HuH-7 (cell line): ENCODE data around the gene TM9SF1.

ENCODE experiments used
- DNase-seq: peaks from one replicate; pipeline ENCODE4 v3.0.0; 2011; ENCODE audit warnings: low spot score

The TM9SF1 gene

DNA sequence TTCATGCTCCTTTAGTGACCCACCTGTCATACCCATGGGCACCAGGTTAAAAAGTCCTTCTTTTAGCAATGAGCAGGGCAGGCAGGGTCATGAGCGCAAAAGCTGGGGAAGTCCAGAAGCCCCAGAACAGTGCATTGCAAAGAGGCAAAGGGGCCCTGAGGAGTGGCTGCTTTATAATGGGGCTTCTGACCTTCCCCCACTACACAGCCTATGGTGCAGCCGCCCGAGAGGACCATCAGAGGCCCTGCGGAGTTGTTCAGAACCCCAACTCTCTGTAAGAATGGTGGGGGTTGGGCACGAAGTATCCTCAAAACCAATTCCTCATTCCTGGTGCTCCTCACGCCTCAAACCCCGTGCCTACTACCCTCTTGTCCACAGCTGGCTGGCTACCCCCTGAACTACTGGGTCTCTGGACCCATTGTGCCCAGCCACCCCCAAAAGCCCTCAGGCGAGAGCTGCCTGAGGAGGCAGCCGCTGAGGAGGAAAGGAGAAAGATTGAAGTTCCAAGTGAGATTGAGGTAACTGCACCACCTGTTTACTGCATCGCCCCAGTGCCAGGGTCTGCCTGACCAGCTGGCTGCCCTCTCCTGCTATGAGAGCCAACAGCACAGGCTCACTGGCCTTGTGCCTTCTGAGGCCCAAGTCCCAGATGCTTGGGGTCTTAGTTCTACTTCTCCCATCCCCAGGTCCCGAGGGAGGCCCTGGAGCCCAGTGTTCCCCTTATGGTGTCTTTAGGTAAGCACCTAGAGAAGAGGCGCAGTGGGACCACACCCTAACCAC lies 16.7 kb downstream of the TM9SF1 start:
- DNase-seq: no peak

DNA sequence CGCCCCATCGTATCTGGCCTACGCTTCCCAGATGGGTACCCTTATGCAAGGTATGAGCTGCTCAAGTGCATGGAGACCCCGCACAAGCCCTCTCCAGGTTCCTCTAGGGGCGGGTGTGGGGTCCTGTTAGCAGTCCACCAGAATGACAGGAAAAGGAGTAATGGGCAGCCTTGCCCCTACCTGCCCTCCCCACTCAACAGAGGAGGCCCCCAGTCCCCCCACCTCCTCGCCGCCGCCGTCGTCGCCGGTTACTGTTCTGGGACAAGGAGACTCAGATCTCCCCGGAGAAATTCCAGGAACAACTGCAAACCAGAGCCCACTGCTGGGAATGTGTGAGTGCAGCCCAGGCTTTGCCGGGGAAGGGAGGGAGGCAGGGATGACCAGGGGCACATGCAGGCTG lies 17.4 kb downstream of the TM9SF1 start:
- DNase-seq: no peak

DNA sequence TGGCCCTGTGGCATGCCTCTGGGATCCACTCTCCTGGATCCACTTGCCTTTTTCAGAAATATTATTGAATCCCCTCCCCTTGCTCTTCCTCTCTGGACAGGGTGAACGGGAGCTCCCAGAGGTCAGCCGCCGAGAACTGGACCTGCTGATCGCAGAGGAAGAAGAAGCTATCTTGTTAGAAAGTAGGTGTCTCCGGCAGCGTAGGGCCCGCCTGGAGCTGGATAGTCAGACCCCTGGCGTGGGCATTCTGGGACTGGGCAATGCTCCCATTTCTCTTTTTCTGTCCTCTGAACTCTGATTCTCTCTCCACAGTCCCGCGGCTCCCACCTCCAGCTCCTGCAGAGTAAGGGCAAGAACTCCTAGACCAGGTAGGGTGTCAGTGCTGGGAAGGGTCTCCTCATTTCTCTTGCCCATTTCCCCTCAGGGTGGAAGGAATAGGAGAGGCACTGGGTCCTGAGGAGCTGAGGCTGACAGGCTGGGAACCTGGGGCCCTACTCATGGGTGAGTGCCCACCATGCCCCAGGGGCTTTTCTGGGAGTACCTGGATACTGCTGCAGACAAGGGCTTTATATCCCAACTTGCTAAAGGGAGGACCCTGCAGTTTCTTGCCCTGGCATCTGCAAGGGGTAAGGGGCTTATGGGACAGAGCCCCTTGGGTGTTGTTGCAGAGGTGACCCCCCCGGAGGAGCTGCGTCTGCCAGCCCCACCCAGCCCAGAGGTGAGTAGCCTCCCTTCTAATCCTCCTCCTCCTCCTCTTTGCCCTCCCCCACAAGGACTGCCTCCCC lies 18.0 kb downstream of the TM9SF1 start:
- DNase-seq: no peak

DNA sequence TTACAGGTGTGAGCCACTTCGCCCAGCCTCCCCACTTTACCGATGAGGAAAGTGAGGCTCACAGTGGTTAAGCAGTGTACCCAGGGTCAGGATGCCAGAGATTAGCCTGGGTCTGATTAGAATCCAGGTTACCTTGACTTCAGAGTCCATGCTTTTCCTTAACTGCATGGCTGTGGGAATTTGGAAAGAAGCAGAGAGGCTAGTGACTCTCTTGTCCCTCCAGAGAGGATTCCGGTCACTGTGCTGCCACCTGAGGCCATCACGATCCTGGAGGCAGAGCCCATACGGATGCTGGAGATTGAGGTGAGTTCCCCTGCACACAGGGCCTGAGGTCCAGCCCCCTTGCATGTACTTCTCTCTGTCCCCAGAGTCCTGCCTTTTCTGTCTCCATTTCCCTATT lies 18.6 kb downstream of the TM9SF1 start:
- DNase-seq: no peak

DNA sequence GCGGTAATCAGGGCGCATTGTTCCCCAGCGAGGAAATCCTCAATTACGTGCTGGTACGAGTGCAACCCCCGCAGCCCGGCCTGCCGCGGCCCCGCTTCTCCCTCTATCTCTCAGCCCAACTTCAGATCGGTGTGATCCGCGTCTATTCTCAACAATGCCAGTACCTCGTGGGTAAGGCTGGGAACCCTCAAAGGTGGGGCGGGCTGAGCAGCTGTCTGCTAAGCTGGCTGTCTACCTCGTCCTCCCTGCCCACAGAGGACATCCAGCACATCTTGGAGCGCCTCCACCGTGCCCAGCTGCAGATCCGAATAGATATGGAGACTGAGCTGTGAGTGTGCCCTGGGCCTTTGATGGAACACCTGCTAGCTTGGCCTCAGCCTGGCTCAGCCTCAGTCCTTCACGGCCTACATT lies 22.4 kb downstream of the TM9SF1 start:
- no peak for DNase-seq

DNA sequence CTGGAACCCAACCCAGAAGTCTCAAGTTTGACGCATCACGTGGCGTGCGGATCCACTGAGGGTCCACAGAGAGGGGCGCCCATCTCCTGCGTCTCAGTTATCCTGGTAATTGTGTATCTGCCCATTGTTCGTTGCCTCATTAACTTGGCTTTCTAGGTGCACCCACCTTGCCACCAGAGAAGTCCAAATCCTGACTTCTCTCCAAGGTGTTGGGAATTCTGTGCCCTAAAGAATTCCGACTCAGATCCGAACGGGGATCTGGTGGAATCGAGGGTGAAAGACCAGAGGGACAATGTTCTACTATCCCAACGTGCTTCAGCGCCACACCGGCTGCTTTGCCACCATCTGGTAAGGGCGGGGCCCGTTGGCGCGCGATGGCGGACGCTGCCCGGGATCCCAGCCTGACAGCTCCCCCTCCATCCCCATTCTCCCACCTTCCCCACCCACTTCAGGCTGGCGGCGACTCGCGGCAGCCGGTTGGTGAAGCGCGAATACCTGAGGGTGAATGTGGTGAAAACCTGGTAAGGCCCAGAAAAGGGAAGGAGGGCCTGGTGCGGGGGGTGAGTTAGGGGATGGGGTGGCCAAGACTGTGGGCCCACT lies 22.9 kb downstream of the TM9SF1 start:
- DNase-seq: no peak

DNA sequence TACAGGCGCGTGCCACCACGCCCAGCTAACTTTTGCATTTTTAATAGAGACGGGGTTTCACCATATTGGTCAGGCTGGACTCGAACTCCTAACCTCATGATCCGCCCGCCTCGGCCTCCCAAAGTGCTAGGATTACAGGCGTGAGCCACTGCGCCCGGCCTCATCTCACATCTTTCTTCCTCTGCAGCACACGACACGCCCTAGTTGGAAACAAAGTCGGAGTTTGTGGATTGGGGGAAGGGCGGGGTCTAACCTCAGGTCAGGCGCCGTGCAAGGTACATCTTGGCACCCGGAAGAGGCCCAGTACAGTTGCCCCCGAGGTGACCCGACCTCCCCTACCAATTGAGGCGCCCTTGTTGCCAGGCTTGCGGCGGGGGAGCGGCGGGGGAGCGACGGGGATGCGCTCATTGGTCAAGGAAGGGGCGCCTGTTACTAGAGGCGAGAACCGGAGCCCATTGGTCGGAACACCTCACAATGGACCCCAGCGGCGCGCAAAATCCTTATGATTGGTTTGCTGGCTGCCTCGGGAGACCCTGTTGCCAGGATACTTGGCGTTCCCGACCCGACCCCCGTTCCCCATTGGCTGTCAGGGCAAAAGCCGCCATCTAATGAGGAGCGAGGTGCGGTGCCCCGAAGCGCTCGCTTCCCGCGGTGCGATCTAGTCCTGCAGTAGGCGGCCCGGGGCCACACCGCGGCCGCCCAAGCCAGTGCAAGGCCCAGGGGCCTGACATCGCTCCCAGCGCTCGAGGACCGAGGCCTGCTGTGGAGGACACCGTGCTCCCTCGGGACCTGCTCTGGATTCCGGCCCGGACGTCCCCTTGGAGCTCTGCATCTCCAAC lies 23.6 kb downstream of the TM9SF1 start, which contains the start of gene REC8:
Gene REC8, plus strand, starts transcription at position 659 of the 839 bp plus-strand sequence. CDS start 473 bp downstream, outside the sequence.
- no peak for DNase-seq

DNA sequence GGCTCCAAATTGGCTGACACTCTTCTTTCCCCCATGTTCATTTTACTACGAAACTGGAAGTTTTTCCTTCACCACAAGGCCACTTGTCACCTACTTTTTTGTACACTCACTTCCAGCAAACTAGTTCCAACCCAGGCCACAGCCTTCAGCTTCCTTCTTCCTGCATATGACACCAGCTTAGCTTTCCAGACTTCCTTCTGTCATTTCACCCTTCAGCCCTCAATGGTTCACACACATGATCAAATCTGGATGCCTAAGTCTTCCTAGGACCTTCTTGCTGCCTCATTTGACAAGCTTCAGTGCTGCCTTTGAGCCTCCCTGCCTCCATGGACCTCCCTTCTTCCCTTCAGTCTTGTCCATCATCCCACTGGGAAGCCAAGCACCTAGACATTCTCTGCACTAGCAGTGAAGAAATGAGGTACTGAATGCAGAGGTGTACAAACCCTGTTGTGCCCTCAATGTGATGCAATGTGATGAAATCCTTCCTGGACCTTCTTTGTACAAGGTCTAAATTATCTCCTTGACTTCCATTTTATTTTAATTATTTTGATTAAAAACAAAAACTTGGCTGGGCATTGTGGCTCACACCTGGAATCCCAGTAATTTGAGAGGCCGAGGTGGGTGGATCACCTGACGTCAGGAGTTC lies 27.6 kb downstream of the TM9SF1 start:
- DNase-seq: no peak

DNA sequence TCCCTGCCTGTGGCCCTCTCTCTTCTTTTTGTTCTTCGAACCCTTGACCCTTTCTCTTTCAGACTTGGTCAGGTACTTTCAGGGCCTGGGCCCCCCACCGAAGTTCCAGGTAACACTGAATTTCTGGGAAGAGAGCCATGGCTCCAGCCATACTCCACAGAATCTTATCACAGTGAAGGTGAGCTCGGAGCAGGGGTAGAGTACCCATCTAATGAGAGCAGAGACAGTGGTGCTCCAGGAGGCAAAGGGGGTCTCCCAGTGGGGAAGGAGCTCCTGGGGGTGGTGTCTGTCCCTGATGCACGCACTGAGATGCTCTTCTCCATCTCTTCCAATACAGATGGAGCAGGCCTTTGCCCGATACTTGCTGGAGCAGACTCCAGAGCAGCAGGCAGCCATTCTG lies 29.5 kb downstream of the TM9SF1 start:
- no peak for DNase-seq

DNA sequence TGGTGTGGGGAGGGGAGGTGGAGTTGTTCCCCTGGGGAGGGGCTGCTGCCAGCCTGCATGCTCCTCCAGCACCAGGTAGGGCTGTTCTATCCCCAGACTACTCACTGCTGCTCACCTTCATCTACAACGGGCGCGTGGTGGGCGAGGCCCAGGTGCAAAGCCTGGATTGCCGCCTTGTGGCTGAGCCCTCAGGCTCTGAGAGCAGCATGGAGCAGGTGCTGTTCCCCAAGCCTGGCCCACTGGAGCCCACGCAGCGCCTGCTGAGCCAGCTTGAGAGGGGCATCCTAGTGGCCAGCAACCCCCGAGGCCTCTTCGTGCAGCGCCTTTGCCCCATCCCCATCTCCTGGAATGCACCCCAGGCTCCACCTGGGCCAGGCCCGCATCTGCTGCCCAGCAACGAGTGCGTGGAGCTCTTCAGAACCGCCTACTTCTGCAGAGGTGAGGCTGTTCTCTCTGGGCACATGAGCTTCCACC lies 30.7 kb downstream of the TM9SF1 start:
- DNase-seq: no peak

DNA sequence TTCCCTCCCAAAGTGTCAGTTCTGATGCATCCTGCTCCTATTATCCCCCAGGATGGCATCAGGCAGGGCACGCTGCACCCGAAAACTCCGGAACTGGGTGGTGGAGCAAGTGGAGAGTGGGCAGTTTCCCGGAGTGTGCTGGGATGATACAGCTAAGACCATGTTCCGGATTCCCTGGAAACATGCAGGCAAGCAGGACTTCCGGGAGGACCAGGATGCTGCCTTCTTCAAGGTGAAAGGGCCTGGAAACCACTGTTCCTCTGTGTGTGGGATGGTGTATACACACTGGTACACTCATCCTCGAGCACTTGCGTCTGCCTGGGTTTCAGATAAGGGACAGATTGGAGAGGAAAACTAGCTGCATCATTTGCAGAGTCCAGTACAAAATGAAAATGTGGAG lies 33.1 kb downstream of the TM9SF1 start:
- no peak for DNase-seq

DNA sequence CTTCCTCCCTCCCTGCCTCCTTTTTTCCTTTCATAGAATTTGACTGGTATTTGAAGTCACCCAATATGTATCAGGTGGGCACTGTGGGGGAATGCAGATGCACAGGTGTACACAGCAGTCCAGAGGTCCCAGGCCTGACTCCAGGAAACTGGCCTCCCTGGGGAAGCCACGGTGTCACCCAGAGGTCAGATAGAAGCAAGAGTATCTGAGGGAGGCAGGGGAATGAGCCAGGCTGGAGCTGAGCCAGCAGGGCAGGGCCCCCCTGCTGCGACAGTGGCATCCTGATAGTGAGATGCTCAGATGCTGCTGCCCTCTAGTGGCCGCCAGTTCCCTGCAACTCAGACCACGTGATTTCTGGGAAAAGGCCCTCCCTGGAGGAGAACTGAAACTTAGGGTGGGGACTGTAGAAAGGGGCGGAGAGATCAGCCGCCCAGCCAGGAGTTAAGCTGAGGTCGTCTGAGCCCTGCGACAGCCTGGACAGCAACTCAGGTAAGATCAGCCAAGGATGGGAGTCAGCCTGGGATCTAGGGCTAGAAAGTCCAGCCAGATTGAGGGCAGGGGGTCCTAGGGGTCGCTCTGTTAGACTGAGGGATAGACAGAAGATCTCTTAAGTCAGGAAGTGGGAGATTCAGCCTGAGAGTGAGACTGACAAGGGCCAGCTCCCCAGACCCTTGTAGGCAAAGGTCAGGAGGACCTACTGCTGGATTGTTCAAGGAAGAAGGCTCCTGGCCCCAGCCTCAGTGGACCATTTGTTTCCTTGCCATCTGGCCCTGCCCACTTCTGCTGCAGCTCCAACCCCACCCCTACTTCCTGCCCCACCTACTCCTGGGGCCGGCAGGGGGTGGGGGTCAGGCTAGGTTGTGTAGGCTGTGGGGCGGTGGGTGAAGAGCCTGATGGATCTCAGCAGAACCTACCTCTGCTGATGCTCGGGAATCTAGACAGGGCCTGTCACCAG lies 34.1 kb downstream of the TM9SF1 start, which contains the start of gene IRF9:
Gene IRF9, plus strand, starts transcription at position 416 of the 955 bp plus-strand sequence. CDS start 880 bp downstream, outside the sequence.
- DNase-seq: peak; percentile 95

DNA sequence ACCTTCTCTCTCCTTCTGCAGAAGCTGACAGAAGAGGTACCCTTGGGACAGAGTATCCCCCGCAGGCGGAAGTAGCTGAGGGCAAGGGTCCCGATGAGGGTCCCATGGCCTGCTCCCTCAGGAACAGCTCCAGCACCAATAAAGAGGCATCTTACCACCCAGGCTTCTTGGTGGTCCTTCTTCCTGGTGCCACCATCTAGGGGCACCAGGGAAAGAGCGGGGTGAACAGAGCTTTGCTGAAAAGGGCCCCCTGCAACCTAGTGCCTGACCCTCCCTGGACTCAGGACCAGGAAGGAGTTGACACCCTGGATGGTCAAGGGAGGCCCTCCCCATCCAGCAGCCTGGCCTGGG lies 34.8 kb downstream of the TM9SF1 start:
- DNase-seq: no peak

DNA sequence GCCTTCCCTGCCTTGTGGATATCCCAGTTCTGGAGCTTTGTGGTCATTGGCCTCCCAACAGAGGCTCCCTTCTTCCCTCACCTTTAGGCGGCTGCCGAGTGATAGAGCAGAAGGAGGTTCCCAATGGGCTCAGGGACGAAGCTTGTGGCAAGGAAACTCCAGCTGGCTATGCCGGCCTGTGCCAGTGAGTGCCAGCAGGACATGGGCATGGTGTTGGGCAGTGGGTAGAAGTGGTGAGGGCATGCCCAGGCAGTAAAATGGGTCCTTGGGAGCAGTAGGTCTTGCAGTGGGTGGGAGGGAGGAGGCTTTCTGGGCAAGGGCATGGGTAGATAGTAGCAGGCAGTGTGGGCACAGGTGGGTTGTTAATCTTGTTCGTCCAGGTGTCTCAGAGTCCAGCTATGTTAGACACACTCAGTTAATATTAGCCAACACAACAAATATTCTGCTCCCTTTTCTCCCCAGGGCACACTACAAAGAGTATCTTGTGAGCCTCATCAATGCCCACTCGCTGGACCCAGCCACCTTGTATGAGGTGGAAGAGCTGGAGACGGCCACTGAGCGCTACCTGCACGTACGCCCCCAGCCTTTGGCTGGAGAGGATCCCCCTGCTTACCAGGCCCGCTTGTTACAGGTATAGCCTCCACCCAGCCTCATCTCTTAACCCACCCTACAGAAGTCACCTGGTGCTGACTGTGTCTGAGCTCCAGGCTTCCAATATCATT lies 35.3 kb downstream of the TM9SF1 start:
- no peak for DNase-seq

DNA sequence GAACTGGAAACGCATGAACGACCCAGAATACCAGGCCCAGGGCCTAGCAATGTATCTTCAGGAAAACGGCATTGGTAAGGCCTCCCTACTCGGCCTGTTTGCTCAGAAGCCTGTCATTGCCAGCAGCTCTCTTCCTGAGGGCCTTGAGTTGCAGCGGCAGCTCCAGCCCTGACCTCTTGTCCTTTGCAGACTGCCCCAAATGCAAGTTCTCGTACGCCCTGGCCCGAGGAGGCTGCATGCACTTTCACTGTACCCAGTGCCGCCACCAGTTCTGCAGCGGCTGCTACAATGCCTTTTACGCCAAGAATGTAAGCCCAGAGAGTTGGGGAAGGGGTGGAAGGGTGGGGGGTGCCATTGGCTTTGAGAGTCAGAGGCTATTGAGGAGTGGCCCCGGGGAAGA lies 37.9 kb downstream of the TM9SF1 start:
- DNase-seq: no peak

DNA sequence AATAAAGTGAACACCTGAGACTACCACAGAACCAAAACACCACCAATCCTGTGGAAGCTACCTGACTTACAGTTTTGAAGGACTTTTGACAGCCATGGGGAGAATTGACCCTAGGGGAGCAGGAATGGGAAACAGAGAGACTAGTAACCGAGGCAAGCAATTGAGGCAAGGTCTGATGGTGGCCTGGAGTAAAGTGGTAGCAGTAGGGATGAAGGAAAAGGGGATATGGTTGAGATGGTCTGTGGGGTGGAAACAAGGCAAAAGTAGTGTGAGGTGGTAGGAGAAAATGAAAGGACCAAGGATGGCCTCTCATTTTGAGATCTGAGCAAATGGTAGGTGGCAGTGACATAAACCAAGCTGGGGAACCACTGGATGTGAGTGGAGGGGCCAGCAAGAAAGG lies 38.4 kb downstream of the TM9SF1 start:
- DNase-seq: no peak

DNA sequence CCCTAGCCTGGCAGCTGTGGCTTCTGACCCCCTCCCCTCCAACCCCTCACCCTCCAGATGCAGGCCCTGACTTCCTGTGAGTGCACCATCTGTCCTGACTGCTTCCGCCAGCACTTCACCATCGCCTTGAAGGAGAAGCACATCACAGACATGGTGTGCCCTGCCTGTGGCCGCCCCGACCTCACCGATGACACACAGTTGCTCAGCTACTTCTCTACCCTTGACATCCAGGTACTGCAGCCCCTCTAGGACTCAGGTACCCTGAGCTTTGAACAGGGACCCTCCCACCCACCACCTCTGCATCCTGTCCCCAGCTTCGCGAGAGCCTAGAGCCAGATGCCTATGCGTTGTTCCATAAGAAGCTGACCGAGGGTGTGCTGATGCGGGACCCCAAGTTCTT lies 40.1 kb downstream of the TM9SF1 start:
- no peak for DNase-seq

DNA sequence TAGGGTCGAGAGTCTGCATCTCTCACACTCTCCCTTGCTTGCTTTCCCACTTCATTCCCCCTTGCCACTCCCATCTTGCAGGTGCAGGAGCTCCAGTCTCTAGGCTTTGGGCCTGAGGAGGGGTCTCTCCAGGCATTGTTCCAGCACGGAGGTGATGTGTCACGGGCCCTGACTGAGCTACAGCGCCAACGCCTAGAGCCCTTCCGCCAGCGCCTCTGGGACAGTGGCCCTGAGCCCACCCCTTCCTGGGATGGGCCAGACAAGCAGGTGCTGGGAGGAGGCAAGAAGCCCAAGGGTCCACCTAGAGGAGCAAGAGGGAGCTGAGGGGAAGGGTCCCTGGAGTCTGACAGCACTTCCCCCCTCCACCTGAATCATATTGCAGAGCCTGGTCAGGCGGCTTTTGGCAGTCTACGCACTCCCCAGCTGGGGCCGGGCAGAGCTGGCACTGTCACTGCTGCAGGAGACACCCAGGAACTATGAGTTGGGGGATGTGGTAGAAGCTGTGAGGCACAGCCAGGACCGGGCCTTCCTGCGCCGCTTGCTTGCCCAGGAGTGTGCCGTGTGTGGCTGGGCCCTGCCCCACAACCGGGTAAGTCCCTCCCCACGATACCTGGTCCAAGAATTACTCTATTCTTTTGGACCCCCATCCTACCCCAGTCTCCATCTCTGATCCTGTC lies 43.7 kb downstream of the TM9SF1 start:
- DNase-seq: no peak

DNA sequence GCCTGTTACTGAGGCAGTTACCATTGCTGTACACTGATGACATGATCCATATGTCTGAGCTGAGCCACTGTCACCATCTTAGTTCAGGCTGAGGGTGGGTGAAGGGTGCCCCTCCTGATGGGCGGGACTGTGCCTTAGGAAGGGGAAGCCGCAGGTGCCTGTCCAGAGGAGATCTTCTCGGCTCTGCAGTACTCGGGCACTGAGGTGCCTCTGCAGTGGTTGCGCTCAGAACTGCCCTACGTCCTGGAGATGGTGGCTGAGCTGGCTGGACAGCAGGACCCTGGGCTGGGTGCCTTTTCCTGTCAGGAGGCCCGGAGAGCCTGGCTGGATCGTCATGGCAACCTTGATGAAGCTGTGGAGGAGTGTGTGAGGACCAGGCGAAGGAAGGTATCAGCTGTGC lies 44.2 kb downstream of the TM9SF1 start:
- no peak for DNase-seq
